ENCODE results near the gene PAXIP1. TPM values are rescaled to one million over a fixed set of nuclear protein-coding genes. Genes with fewer than 3 reads are reported as not detected.

Gene PAXIP1
- total and polyA plus RNA-seq, 2 donors: 20.9 to 24.8 TPM

DNA sequence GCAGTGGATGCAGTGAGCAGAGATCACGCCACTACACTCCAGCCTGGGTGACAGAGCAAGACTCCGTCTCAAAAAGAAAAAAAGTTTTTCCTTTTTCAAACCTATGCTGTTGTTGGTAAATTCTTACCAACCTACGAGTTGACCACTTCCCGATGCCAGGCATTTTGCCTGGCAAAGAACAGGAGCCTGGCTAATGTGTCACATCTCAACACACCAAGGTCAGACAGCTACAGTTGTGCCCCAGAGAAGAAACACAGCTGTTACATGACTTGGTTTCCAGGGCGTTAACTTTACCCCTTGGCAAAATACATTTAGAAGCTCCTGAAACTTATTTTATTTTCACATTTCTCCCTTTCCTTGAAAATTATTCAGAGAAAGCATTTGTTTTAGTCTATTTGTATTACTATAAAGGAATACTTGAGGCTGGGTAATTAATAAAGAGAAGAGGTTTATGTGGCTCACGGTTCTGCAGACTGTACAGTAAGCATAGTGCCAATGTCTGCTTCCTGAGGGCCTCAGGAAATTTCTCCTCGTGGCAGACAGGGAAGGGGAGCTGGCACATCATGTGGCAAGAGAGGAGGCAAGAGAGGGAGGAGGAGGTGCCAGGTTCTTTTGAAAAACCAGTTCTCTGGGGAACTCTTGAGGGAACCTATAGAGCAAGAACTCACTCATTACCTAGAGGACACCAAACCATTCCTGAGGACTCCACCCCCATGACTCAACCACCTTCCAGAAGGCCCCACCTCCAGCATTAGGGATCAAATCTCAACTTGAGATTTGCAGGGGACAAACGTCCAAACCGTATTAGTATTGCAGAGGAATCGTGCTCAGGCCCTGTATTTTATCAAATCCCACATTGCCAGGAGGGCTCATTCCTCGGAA, 83.3 kb downstream of the PAXIP1 start:
- H3K27ac ChIP-seq (ENCODE audit: low read depth in 1 of 2, low read length in 1 of 2): no peak overlapping the region
- peaks cover 5 to 40% of the 10 kb centered on the region in 2 donors for H3K27me3 ChIP-seq (ENCODE audit: control insufficient read depth in 2 of 2, insufficient read depth in 1 of 2, low read length in 1 of 2)
- H3K4me3 ChIP-seq (ENCODE audit: low read length in 2 of 2): no peak overlapping the region
- 73% methylated on average over 11 of the region's 11 CpGs for WGBS
- no peaks in the 10 kb centered on the region for H3K36me3 ChIP-seq (ENCODE audit: control insufficient read depth in 2 of 2, insufficient read depth in 2 of 2, low read length in 1 of 2)
- H3K9me3 ChIP-seq (ENCODE audit: control insufficient read depth in 2 of 2, insufficient read depth in 1 of 2, low read length in 1 of 2): peaks cover 0 to 3% of the 10 kb centered on the region in 2 donors
- H3K4me1 ChIP-seq (ENCODE audit: control insufficient read depth in 2 of 2, insufficient read depth in 2 of 2, low read length in 2 of 2): no peaks in the 10 kb centered on the region
- no peak for DNase-seq (ENCODE audit: low read depth in 6 of 9, low spot score in 9 of 9)

GRCh38 chr7:154918741-154919140, 84.2 kb downstream of the PAXIP1 start:
- WGBS: 88% methylated on average over 6 of the region's 6 CpGs
- Histone ChIP-seq H3K4me1 (ENCODE audit: control insufficient read depth in 2 of 2, insufficient read depth in 2 of 2, low read length in 2 of 2) (peaks cover 2 to 5% of the 10 kb centered on the region in 2 donors), H3K27ac (ENCODE audit: low read depth in 1 of 2, low read length in 1 of 2) (no peak overlapping the region), H3K27me3 (ENCODE audit: control insufficient read depth in 2 of 2, insufficient read depth in 1 of 2, low read length in 1 of 2) (peaks cover 7 to 47% of the 10 kb centered on the region in 2 donors), H3K4me3 (ENCODE audit: low read length in 2 of 2) (no peak overlapping the region), H3K9me3 (ENCODE audit: control insufficient read depth in 2 of 2, insufficient read depth in 1 of 2, low read length in 1 of 2) (peaks cover 0 to 3% of the 10 kb centered on the region in 2 donors), H3K36me3 (ENCODE audit: control insufficient read depth in 2 of 2, insufficient read depth in 2 of 2, low read length in 1 of 2) (no peaks in the 10 kb centered on the region)
- DNase-seq (ENCODE audit: low read depth in 6 of 9, low spot score in 9 of 9): no peak

GRCh38 chr7:154918266-154918665, 84.7 kb downstream of the PAXIP1 start:
- H3K27ac ChIP-seq (ENCODE audit: low read depth in 1 of 2, low read length in 1 of 2): no peak overlapping the region
- WGBS: 95% methylated on average over 6 of the region's 6 CpGs
- no peak for DNase-seq (ENCODE audit: low read depth in 6 of 9, low spot score in 9 of 9)
- H3K9me3 ChIP-seq (ENCODE audit: control insufficient read depth in 2 of 2, insufficient read depth in 1 of 2, low read length in 1 of 2): peaks cover 0 to 3% of the 10 kb centered on the region in 2 donors
- H3K27me3 ChIP-seq (ENCODE audit: control insufficient read depth in 2 of 2, insufficient read depth in 1 of 2, low read length in 1 of 2): peaks cover 9 to 51% of the 10 kb centered on the region in 2 donors
- peaks cover 4 to 5% of the 10 kb centered on the region in 2 donors for H3K4me1 ChIP-seq (ENCODE audit: control insufficient read depth in 2 of 2, insufficient read depth in 2 of 2, low read length in 2 of 2)
- H3K36me3 ChIP-seq (ENCODE audit: control insufficient read depth in 2 of 2, insufficient read depth in 2 of 2, low read length in 1 of 2): no peaks in the 10 kb centered on the region
- H3K4me3 ChIP-seq (ENCODE audit: low read length in 2 of 2): no peak overlapping the region

DNA sequence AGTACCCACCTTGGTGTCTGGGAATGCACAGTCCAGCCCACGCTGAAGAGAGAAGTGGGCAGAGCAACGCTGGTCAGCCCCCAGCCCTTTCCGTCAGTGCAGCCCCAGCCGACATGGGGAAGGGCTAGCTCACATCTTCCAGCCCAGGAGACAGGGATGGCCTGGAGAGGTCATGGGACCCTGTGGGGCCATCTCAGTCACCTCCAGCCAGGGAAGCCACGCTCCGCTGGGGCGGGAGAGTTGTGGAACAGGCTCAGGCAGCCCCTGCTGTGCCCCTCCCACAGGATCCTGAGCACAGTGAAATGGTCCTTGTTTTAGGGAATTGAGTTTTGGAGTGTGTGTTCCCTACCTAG, 85.1 kb downstream of the PAXIP1 start:
- WGBS: 94% methylated on average over 7 of the region's 7 CpGs
- peaks cover 5% of the 10 kb centered on the region in 2 donors for H3K4me1 ChIP-seq (ENCODE audit: control insufficient read depth in 2 of 2, insufficient read depth in 2 of 2, low read length in 2 of 2)
- H3K36me3 ChIP-seq (ENCODE audit: control insufficient read depth in 2 of 2, insufficient read depth in 2 of 2, low read length in 1 of 2): no peaks in the 10 kb centered on the region
- H3K9me3 ChIP-seq (ENCODE audit: control insufficient read depth in 2 of 2, insufficient read depth in 1 of 2, low read length in 1 of 2): peaks cover 0 to 3% of the 10 kb centered on the region in 2 donors
- no peak overlapping the region for H3K27ac ChIP-seq (ENCODE audit: low read depth in 1 of 2, low read length in 1 of 2)
- no peak for DNase-seq (ENCODE audit: low read depth in 6 of 9, low spot score in 9 of 9)
- no peak overlapping the region for H3K4me3 ChIP-seq (ENCODE audit: low read length in 2 of 2)
- H3K27me3 ChIP-seq (ENCODE audit: control insufficient read depth in 2 of 2, insufficient read depth in 1 of 2, low read length in 1 of 2): peaks cover 9 to 53% of the 10 kb centered on the region in 2 donors

DNA sequence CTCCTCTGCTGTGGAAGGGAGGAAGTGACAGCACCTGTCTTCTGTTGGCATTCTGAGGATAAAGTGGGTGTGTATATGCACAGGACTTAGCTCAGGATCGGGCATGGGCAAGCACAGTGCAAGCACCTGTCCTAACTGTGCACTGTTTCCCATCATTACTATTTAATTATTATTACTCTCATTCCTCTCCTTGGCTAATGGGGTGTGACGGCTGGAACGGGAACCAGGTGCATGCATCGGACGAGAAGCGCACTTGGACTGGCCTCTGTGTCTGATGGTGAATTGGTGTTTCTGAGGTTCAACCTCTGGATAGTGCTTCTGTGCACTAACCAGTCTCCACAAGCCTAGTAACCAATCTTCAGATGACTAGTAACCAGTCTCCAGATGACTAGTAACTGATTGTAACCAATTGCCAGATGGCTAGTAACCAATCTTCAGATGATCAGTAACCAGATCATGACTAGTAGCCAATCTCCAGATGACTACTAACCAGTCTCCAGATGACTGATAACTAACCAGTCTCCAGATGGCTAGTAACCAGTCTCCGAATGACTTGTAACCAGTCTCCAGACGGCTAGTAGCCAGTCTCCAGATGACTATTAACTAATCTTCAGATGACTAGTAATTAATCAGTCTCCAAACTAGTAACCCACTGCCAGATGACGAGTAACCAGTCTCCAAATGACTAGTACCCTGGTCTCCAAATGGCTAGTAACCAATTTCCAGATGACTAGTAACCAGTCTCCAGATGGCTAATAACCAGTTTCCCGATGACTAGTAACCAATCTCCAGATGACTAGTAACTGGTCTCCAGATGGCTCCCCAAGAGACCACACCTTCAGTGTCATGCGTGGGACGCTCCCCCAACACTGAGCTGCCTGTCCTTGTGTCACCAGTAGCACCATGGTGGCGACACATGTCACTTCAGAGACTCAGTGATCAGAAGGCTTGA, 85.8 kb downstream of the PAXIP1 start:
- H3K27ac ChIP-seq (ENCODE audit: low read depth in 1 of 2, low read length in 1 of 2): no peak overlapping the region
- peaks cover 5% of the 10 kb centered on the region in 2 donors for H3K4me1 ChIP-seq (ENCODE audit: control insufficient read depth in 2 of 2, insufficient read depth in 2 of 2, low read length in 2 of 2)
- no peak overlapping the region for H3K4me3 ChIP-seq (ENCODE audit: low read length in 2 of 2)
- H3K36me3 ChIP-seq (ENCODE audit: control insufficient read depth in 2 of 2, insufficient read depth in 2 of 2, low read length in 1 of 2): no peaks in the 10 kb centered on the region
- peaks cover 9 to 50% of the 10 kb centered on the region in 2 donors for H3K27me3 ChIP-seq (ENCODE audit: control insufficient read depth in 2 of 2, insufficient read depth in 1 of 2, low read length in 1 of 2)
- H3K9me3 ChIP-seq (ENCODE audit: control insufficient read depth in 2 of 2, insufficient read depth in 1 of 2, low read length in 1 of 2): no peaks in the 10 kb centered on the region
- 93% methylated on average over 13 of the region's 13 CpGs for WGBS
- DNase-seq (ENCODE audit: low read depth in 6 of 9, low spot score in 9 of 9): no peak

GRCh38 chr7:154916381-154916780, 86.5 kb downstream of the PAXIP1 start:
- peaks cover 9 to 50% of the 10 kb centered on the region in 2 donors for H3K27me3 ChIP-seq (ENCODE audit: control insufficient read depth in 2 of 2, insufficient read depth in 1 of 2, low read length in 1 of 2)
- DNase-seq (ENCODE audit: low read depth in 6 of 9, low spot score in 9 of 9): no peak
- H3K27ac ChIP-seq (ENCODE audit: low read depth in 1 of 2, low read length in 1 of 2): no peak overlapping the region
- peaks cover 5% of the 10 kb centered on the region in 2 donors for H3K4me1 ChIP-seq (ENCODE audit: control insufficient read depth in 2 of 2, insufficient read depth in 2 of 2, low read length in 2 of 2)
- WGBS: 93% methylated on average over 14 of the region's 14 CpGs
- H3K9me3 ChIP-seq (ENCODE audit: control insufficient read depth in 2 of 2, insufficient read depth in 1 of 2, low read length in 1 of 2): no peaks in the 10 kb centered on the region
- no peak overlapping the region for H3K4me3 ChIP-seq (ENCODE audit: low read length in 2 of 2)
- no peaks in the 10 kb centered on the region for H3K36me3 ChIP-seq (ENCODE audit: control insufficient read depth in 2 of 2, insufficient read depth in 2 of 2, low read length in 1 of 2)

- H3K27ac ChIP-seq (ENCODE audit: low read depth in 1 of 2, low read length in 1 of 2): no peak overlapping the region
- DNase-seq (ENCODE audit: low read depth in 6 of 9, low spot score in 9 of 9): no peak
- H3K36me3 ChIP-seq (ENCODE audit: control insufficient read depth in 2 of 2, insufficient read depth in 2 of 2, low read length in 1 of 2): no peaks in the 10 kb centered on the region
- no peak overlapping the region for H3K4me3 ChIP-seq (ENCODE audit: low read length in 2 of 2)
- H3K9me3 ChIP-seq (ENCODE audit: control insufficient read depth in 2 of 2, insufficient read depth in 1 of 2, low read length in 1 of 2): peaks cover 0 to 1% of the 10 kb centered on the region in 2 donors
- peaks cover 5% of the 10 kb centered on the region in 2 donors for H3K4me1 ChIP-seq (ENCODE audit: control insufficient read depth in 2 of 2, insufficient read depth in 2 of 2, low read length in 2 of 2)
- 96% methylated on average over 4 of the region's 4 CpGs for WGBS
- H3K27me3 ChIP-seq (ENCODE audit: control insufficient read depth in 2 of 2, insufficient read depth in 1 of 2, low read length in 1 of 2): peaks cover 9 to 51% of the 10 kb centered on the region in 2 donors
These were observed 87.3 kb downstream of the PAXIP1 start for GRCh38 chr7:154915600-154915999.

- 78% methylated on average over 18 of the region's 18 CpGs for WGBS
- Histone ChIP-seq H3K4me3 (ENCODE audit: low read length in 2 of 2) (no peak overlapping the region), H3K27me3 (ENCODE audit: control insufficient read depth in 2 of 2, insufficient read depth in 1 of 2, low read length in 1 of 2) (peaks cover 9 to 48% of the 10 kb centered on the region in 2 donors), H3K4me1 (ENCODE audit: control insufficient read depth in 2 of 2, insufficient read depth in 2 of 2, low read length in 2 of 2) (peaks cover 5% of the 10 kb centered on the region in 2 donors), H3K36me3 (ENCODE audit: control insufficient read depth in 2 of 2, insufficient read depth in 2 of 2, low read length in 1 of 2) (no peaks in the 10 kb centered on the region), H3K9me3 (ENCODE audit: control insufficient read depth in 2 of 2, insufficient read depth in 1 of 2, low read length in 1 of 2) (peaks cover 1 to 3% of the 10 kb centered on the region in 2 donors), H3K27ac (ENCODE audit: low read depth in 1 of 2, low read length in 1 of 2) (no peak overlapping the region)
- no peak for DNase-seq (ENCODE audit: low read depth in 6 of 9, low spot score in 9 of 9)
These were observed 87.9 kb downstream of the PAXIP1 start for GRCh38 chr7:154914996-154915380.

All from thymus (tissue), 11 donors.